IMR-90 (cell line): Measurements from ENCODE around the gene SCARF2. TPM values are rescaled to one million over a fixed set of nuclear protein-coding genes. Genes with fewer than 3 reads are reported as not detected.

Experiments used
- ATAC-seq: fragments of 200-7000 bp; cut with Tn5 transposase; 2 replicates; pipeline ENCODE4 v1.9.1; 2020; ENCODE audit warnings: low read depth, mild to moderate bottlenecking, moderate library complexity
- BruUV-seq: library from RNA; stranded (reverse); fragments of 400-500 nt; replicated peaks from 2 replicates; lab custom pipeline; 2021; lab: Mats Ljungman, UMichigan
- CTCF ChIA-PET: fragments of 300-600 bp; formaldehyde crosslinking; extraction: SDS; loops from one replicate; lab custom pipeline; 2021; ENCODE audit warnings: antibody characterized with exemption; lab: Yijun Ruan, JAX
- POLR2A ChIA-PET: fragments of 300-600 bp; sonication (Branson Sonifier 250); formaldehyde crosslinking; loops from one replicate; lab custom pipeline; 2022; ENCODE audit warnings: antibody characterized with exemption; ENCODE audit not compliant: unreplicated experiment; lab: Charles Lee
- DNase-seq: peaks from one replicate; pipeline ENCODE4 v3.0.0; 2013
- H2AFZ ChIP-seq: replicated peaks from 2 replicates; pipeline ENCODE3; 2013; ENCODE audit warnings: low read length, mild to moderate bottlenecking; ENCODE audit not compliant: poor library complexity
- H2AK5ac ChIP-seq: 2 replicates; pipeline ENCODE4 v1.6.1; 2013; ENCODE audit warnings: low read depth, low read length, inconsistent platforms
- H2AK9ac ChIP-seq: replicated peaks from 2 replicates; pipeline ENCODE3; 2013; ENCODE audit warnings: mild to moderate bottlenecking, low read depth, low read length, moderate library complexity; ENCODE audit not compliant: poor library complexity
- H2BK120ac ChIP-seq: 2 replicates; pipeline ENCODE4 v1.6.1; 2013; ENCODE audit warnings: low read depth, low read length, inconsistent platforms
- H2BK15ac ChIP-seq: 3 replicates; pipeline ENCODE4 v1.6.1; 2013; ENCODE audit warnings: low read depth, low read length, inconsistent platforms
- H2BK20ac ChIP-seq: 2 replicates; pipeline ENCODE4 v1.6.1; 2013; ENCODE audit warnings: low read depth, mild to moderate bottlenecking, inconsistent platforms, low read length, moderate library complexity
- H2BK5ac ChIP-seq: 2 replicates; pipeline ENCODE4 v1.6.1; 2013; ENCODE audit warnings: mild to moderate bottlenecking, low read depth, low read length, inconsistent platforms; ENCODE audit not compliant: poor library complexity, severe bottlenecking
- H3K14ac ChIP-seq: replicated peaks from 2 replicates; pipeline ENCODE4 v1.6.1; 2013; ENCODE audit warnings: low read depth, low read length, inconsistent platforms
- H3K18ac ChIP-seq: 2 replicates; pipeline ENCODE4 v1.6.1; 2013; ENCODE audit warnings: low read depth, low read length, control low read depth
- H3K23ac ChIP-seq: 2 replicates; pipeline ENCODE4 v1.6.1; 2013; ENCODE audit warnings: low read depth, low read length, inconsistent platforms
- H3K27ac ChIP-seq: 2 replicates; pipeline ENCODE4 v1.5.1; 2013; ENCODE audit warnings: mild to moderate bottlenecking, control low read depth, low read length; ENCODE audit not compliant: insufficient read depth
- H3K27me3 ChIP-seq: 2 replicates; pipeline ENCODE4 v1.6.1; 2013; ENCODE audit warnings: low read length; ENCODE audit not compliant: control insufficient read depth, insufficient read depth
- H3K36me3 ChIP-seq: 2 replicates; pipeline ENCODE4 v1.6.1; 2013; ENCODE audit warnings: low read length, mixed read lengths; ENCODE audit not compliant: control insufficient read depth, insufficient read depth
- H3K4ac ChIP-seq: 2 replicates; pipeline ENCODE4 v1.6.1; 2013; ENCODE audit warnings: low read depth, low read length, inconsistent platforms
- H3K4me1 ChIP-seq: 2 replicates; pipeline ENCODE4 v1.6.1; 2013; ENCODE audit warnings: low read length, mixed read lengths; ENCODE audit not compliant: control insufficient read depth, insufficient read depth
- H3K4me2 ChIP-seq: 2 replicates; pipeline ENCODE4 v1.6.1; 2013; ENCODE audit warnings: low read depth, mild to moderate bottlenecking, control low read depth, low read length, moderate library complexity
- H3K4me3 ChIP-seq: 2 replicates; pipeline ENCODE4 v1.5.1; 2013; ENCODE audit warnings: low read depth, mild to moderate bottlenecking, control low read depth, low read length, moderate library complexity; ENCODE audit not compliant: insufficient read depth
- H3K56ac ChIP-seq: 2 replicates; pipeline ENCODE4 v1.6.1; 2013; ENCODE audit warnings: low read length, inconsistent platforms; ENCODE audit not compliant: insufficient read depth; ENCODE audit errors: extremely low read depth
- H3K79me1 ChIP-seq, 2 experiments: 2 replicates each; pipeline ENCODE4 v1.6.1; 2013; ENCODE audit warnings: low read length in 2 of 2, inconsistent platforms in 1 of 2, low read depth in 1 of 2
- H3K9ac ChIP-seq: 2 replicates; pipeline ENCODE4 v1.6.1; 2013; ENCODE audit warnings: low read depth, low read length, control low read depth
- H3K9me1 ChIP-seq: 2 replicates; pipeline ENCODE4 v1.6.1; 2013; ENCODE audit warnings: low read length, inconsistent platforms; ENCODE audit not compliant: insufficient read depth
- H3K9me3 ChIP-seq: 2 replicates; pipeline ENCODE4 v1.6.1; 2013; ENCODE audit warnings: low read length; ENCODE audit not compliant: control insufficient read depth, insufficient read depth
- H4K20me1 ChIP-seq: 2 replicates; pipeline ENCODE4 v1.6.1; 2013; ENCODE audit warnings: low read length, inconsistent platforms; ENCODE audit not compliant: insufficient read depth
- H4K5ac ChIP-seq: 2 replicates; pipeline ENCODE4 v1.6.1; 2013; ENCODE audit warnings: mild to moderate bottlenecking, low read depth, low read length, control low read depth
- H4K8ac ChIP-seq, 2 experiments: 2 replicates each; pipeline ENCODE4 v1.6.1; 2013; ENCODE audit warnings: low read depth in 2 of 2, low read length in 2 of 2, control low read depth in 1 of 2, inconsistent platforms in 1 of 2
- H4K91ac ChIP-seq: 2 replicates; pipeline ENCODE4 v1.6.1; 2013; ENCODE audit warnings: low read depth, low read length, inconsistent platforms; ENCODE audit not compliant: insufficient read depth
- POLR2A ChIP-seq: IDR thresholded peaks from 2 replicates; pipeline ENCODE4 v1.6.1; 2012; ENCODE audit warnings: mild to moderate bottlenecking, low read depth, low read length
- RFX5 ChIP-seq: IDR thresholded peaks from 2 replicates; pipeline ENCODE4 v1.8.0; 2012; ENCODE audit warnings: low read depth, mild to moderate bottlenecking, low read length, moderate library complexity
- WGBS, 2 experiments: methylation state at CpG; one replicate each; pipeline versions ENCODE4 v1.1.5 to v1.1.7; 2013; ENCODE audit warnings: missing lambda C conversion rate in 2 of 2; ENCODE audit not compliant: insufficient read length in 1 of 2; ENCODE audit errors: extremely low coverage in 2 of 2; 5-methylcytosine and 5-hydroxymethylcytosine counted together
- dilution Hi-C: fragments of 300-500 bp; cut with HindIII; formaldehyde crosslinking; loops from one replicate; pipeline ENCODE4 v1.14.3; 2018; ENCODE audit warnings: low sequenced_read_pairs; ENCODE audit not compliant: unreplicated experiment
- in situ Hi-C: fragments of 300-500 bp; cut with MboI; formaldehyde crosslinking; loops from 3 replicates; pipeline ENCODE4 v1.14.3; 2019; ENCODE audit warnings: low sequenced_read_pairs, inconsistent platforms, mixed read lengths
- intact Hi-C: fragments of 100-400 bp; cut with micrococcal nuclease; formaldehyde crosslinking; loops from 2 replicates; pipeline ENCODE4 v1.10.0; 2022
- polyA plus RNA-seq, 3 experiments: library from polyadenylated mRNA; depleted of rRNA; stranded (reverse); fragments of >200 nt; gene quantifications; 2 replicates each; pipeline ENCODE4 v1.2.3, GENCODE V29; 2012; ENCODE audit warnings: low replicate concordance in 1 of 3
- total RNA-seq: library from RNA; depleted of rRNA; stranded (reverse); fragments of >200 nt; gene quantifications from 2 replicates; pipeline ENCODE4 v1.2.3, GENCODE V29; 2012

Gene SCARF2
- total and polyA plus RNA-seq, 2 of the 4 experiments (the other 2 are of a cell fraction) = 3.4 to 37.0 TPM

DNA sequence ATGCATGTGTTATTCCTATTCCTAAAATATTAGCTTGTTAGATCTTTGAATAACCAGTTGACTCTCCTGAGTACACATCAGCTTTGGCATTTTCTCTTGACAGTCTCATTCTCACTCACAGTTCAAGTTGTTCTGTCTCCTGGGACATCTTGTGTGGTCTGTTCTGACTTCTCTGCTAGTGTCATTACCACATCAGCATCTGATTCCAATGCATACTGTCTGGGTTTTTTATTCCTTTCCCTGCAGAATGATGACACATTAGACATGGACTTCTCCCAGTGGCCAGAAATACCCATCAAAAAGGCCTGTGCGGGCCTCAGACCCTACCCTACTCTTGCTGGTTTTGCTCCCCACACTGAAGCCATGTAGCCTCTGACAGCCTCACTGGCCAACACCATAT, 41.0 kb downstream of the SCARF2 start:
- Histone ChIP-seq H3K27ac (no peak overlapping the region), H3K9ac (no peak overlapping the region), H2AK5ac (no peak overlapping the region), H3K14ac (no peak overlapping the region), H2BK120ac (no peak overlapping the region), H2BK20ac (no peak overlapping the region), H3K4me3 (no peak overlapping the region), H3K18ac (no peak overlapping the region), H3K36me3 (peaks cover 14% of the 10 kb centered on the region; the same call in 1 of the 2 replicates), H4K20me1 (peaks cover 13% of the 10 kb centered on the region), H3K4ac (no peak overlapping the region), H3K9me3 (no peaks in the 10 kb centered on the region), H3K4me2 (no peak overlapping the region), H2BK5ac (no peak overlapping the region), H2BK15ac (no peak overlapping the region), H3K56ac (no peak overlapping the region), H3K27me3 (no peaks in the 10 kb centered on the region), H3K79me1 (peaks cover 31 to 52% of the 10 kb centered on the region in 2 experiments), H4K91ac (no peak overlapping the region), H3K9me1 (peaks cover 31% of the 10 kb centered on the region), H3K23ac (no peak overlapping the region), H4K8ac (no peak overlapping the region), H3K4me1 (peaks cover 14% of the 10 kb centered on the region), H2AK9ac (no peak overlapping the region), H4K5ac (no peak overlapping the region), H2AFZ (no peak overlapping the region)
- intact Hi-C loops = no loop called here
- no CpG with 5 or more reads among the region's 1 CpG for WGBS, 2 experiments
- no TSS peak for BruUV-seq
- dilution Hi-C loops = no loop called here
- in situ Hi-C loops = loop anchor here (10.0 kb wide), 1 partner anchor 58 kb away; no protein-coding TSS in a partner anchor
- no peak for TF ChIP-seq RFX5
- TF ChIP-seq POLR2A = no peak
- ChIA-PET CTCF (interaction anchor here (0.6 kb wide), 1 partner anchor 392 kb away, joined by 3 read pairs; no protein-coding TSS in a partner anchor), POLR2A (interaction anchor here (0.6 kb wide), 1 partner anchor 79 kb away, joined by 3 read pairs; no protein-coding TSS in a partner anchor)
- ATAC-seq (no peak), DNase-seq (peak; percentile 35)
